NCI-H187 treated with DMSO at 0.1 percent for 48 hours (cell line): ENCODE results near the gene MCCC2.
"Not testable (repeated sequence)": the region's sequence is repeated elsewhere in the genome, so short reads cannot be mapped to it uniquely, and the experiment has no call there.

Experiments
- DNase-seq: peaks from one replicate; lab custom pipeline; 2025; lab: John Stamatoyannopoulos, UW

The MCCC2 gene

DNA sequence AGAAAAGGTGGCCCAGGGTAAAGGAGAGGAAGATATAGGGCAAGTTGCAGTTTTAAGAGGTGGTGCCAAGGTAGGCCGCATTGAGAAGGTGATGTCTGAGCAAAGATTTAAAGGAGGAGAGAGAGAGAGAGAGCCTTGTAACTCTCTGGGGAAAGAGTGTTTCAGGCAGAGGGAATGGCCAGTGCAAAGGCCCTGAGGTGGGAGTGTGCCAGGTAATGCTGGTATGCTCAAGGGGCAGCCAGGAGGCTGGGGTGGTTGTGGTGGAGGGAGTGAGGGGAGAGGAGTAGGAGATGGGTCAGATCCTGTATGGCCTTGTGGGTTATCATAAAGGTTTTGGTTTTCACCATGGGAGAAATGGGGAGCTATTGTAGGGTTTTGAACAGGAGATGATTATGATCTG, 9.9 kb downstream of the MCCC2 start:
- no peak for DNase-seq

DNA sequence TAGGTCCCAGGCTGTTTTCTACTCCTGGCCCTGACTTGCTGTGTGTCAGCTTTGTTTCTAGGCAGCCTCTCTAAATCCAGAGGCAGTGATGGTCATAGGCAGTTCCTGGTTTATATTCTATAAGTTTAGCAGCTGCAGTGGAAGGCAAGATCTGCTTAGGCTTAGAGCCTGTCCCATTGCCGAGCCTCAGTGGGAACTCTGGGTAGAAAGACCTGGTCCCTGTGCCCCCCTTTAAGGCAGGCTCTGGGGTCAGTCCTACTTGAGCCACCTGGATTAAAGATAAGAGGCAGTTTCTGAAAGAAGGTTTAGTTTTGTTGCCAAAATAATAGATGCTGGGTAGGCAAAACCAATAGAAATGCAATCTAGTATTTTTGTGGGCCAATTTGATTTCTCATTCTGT, 13.6 kb downstream of the MCCC2 start:
- DNase-seq = no peak

DNA sequence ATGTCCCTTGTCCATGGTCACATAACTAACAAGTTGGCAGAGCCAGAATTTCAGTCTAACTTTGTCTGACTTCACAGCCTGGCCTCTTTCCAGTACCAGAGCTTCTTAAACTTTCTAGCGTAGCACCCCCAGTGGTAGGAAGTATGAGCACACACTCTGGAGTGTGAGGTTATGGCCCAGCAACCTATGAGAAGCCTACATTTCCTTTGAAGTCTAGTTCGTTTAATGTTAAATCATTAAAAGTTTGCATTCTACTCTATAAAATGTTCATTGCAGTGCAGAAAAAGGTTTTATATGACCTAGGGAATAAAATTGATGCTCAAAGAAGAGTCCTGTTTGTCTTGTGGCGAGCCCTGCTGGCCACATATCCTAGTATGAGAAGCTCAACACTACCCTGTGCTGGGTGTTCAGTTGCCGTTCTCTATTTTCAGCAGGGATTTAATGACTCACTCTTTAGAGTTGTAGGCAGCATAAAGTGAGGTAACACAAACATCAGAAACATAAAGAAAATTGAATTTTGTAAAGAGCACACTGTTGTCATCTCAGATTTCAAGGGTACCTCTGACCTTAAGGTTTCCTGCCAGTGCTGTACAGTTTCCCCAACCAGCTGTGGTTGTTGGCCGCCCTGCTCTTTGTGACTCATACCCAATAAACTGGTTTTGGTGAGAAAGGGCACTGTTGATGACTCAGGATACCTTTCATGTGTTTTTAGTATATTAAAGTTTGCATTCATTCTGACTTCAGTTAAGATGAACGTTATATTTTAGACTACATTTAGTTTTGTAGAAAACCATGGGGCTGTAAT, 14.3 kb downstream of the MCCC2 start:
- DNase-seq = no peak

DNA sequence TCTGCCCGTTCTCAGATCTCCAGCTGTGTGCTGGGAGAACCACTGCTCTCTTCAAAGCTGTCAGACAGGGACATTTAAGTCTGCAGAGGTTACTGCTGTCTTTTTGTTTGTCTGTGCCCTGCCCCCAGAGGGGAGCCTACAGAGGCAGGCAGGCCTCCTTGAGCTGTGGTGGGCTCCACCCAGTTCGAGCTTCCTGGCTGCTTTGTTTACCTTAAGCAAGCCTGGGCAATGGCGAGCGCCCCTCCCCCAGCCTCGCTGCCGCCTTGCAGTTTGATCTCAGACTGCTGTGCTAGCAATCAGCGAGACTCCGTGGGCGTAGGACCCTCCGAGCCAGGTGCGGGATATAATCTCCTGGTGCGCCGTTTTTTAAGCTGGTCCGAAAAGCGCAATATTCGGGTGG, 22.8 kb downstream of the MCCC2 start:
- not testable (repeated sequence) for DNase-seq

DNA sequence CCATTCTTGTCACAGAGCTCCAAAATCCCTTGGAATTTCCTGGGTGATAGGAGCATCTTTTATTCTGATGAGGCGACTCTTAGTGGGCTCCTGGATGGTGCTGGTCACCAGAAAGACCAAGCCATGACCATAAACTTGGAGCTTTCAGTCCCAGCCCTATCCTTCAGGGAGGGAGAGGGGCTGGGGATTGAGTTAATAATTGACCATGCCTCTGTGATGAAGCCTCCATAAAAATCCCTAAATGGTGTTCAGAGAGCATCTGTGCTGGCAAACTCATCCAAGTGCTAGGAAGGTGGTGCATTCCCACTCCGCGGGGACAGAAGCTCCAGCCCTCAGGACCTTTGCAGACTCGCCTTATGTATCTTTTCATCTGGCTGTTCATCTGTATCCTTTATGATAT, 28.7 kb downstream of the MCCC2 start:
- DNase-seq = no peak

DNA sequence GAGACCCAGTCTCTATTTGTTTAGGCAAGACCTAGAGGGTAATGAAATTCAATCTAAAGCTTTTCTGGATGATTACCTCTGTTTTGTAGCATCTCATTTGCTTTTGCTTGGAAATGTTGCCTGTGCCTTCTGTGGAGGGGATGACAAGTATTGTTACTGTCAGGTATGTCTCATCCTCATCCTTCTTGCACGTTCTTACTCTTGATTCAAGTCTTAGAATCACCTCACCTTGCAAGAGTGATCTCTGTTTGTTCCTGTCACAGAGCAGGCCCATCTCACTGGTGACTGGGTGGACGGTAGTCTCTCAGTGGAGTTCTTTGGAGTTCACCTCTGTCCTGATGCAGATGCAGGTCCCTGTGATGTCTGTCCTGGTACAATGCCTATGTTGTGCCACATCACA, 33.5 kb downstream of the MCCC2 start:
- DNase-seq = no peak

DNA sequence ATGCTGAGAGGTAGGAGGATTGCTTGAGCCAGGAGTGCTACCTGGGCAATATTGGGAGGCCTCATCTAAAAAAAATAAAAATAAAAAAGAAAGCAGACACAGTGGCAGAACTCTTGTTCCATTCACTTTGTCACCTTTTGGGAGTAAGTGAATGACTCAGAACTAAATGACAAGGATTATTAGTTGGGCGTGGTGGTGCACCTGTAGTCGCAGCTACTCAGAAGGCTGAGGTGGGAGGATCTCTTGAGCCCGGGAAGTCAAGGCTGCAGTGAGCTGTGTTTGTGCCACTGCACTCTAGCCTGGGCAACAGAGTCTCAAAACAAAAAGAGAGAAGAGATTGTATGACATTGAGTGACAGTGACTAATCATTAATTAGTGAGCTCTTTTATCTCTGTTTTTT, 34.1 kb downstream of the MCCC2 start:
- DNase-seq = no peak

DNA sequence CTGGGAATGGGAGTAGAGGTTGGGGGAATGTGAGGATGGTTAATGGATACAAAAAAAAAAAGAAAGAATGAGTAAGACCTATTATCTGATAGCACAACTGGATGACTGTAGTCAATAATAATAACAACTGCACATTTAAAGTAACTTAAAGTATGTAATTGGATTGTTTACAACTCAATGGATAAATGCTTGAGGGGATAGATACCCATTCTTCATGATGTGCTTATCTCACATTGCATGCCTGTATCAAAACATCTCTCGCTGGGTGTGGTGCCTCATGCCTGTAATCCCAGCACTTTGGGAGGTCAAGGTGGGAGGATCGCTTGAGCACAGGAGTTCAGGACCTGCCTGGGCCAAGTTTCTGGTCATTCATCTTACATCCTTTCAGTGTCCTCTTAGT, 34.6 kb downstream of the MCCC2 start:
- DNase-seq = no peak

DNA sequence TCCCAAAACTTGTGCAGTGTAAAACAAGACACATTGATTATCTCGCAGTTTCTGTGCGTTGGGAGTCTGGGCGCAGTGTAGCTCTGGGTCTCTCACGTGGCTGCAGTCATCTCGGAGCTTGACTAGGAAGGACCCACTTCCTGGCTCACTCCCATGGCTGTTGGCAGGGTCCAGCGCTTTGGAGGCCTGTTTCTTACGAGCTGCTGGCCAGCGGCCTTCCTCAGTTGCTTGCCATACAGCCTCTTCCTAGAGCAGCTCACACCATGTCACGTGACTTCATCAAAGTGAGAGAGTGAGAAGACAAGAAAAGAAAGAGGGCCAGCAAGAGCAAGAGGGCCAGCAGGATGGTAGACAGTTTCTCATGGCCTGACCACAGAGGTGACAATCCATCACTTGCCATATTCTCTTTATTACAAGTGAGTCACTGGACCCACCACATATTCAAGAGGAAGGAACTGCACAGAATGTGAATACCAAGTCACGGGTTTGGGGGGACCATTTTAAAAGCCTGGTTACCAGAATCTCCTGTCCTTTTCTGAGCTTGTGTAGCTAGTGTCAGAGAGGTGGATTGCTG, 36.2 kb downstream of the MCCC2 start:
- DNase-seq = no peak

DNA sequence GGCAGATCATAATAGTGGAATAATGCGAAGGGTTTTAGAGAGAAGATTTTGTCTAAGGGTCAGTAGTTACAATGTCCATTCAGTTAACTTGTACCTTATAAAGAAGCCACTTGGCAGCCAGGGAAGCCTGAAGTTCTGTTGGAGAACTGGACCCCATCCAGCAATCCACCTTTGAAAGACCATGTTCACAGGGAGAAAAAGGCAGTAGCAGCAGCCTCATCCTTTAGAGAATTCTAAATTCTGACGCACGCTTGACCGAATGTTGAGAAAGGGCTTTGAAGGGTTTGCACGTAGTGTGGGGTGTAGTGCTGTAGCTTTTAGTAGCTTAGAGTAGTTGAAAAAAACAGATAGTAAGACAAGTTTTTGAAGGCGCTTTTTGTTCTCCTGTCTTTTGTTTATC, 42.8 kb downstream of the MCCC2 start:
- no peak for DNase-seq

DNA sequence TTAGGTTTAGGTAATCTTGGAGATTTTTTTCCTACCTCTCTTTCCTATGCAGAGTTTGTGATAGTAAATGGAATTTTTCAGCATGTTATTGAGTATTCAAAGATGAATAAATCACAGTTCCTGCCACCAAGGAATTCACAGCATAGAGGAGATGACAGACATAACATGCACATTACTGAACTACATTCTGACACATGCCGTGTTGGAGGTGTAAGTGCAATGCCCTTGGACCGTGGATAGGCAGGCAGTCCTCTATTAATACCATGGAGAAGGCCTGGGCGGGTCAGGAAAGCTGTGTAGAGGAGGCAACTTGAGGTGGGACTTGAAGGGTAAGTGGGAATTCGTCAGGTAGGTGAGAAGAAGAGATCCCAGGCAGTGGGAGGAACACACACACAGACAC, 43.9 kb downstream of the MCCC2 start:
- DNase-seq = no peak

DNA sequence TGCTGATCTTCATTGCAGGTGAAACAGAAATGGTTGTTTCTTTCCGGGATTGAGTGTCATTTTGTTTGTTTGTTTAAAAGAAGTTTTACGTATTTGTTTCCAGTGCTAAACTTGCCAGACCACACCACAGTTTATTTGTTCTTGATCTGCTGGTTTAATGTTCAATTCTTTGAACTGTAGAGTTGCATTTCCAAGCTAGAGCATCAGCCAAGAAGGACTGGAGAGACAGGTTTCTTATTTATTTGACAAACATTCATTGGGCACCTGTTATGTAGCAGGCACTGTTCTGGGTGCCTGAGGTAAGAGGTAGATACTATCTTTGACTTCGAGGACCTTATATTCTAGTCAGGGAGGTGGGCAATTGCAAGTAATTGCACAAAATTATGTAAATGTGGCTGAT, 45.0 kb downstream of the MCCC2 start:
- DNase-seq = no peak

DNA sequence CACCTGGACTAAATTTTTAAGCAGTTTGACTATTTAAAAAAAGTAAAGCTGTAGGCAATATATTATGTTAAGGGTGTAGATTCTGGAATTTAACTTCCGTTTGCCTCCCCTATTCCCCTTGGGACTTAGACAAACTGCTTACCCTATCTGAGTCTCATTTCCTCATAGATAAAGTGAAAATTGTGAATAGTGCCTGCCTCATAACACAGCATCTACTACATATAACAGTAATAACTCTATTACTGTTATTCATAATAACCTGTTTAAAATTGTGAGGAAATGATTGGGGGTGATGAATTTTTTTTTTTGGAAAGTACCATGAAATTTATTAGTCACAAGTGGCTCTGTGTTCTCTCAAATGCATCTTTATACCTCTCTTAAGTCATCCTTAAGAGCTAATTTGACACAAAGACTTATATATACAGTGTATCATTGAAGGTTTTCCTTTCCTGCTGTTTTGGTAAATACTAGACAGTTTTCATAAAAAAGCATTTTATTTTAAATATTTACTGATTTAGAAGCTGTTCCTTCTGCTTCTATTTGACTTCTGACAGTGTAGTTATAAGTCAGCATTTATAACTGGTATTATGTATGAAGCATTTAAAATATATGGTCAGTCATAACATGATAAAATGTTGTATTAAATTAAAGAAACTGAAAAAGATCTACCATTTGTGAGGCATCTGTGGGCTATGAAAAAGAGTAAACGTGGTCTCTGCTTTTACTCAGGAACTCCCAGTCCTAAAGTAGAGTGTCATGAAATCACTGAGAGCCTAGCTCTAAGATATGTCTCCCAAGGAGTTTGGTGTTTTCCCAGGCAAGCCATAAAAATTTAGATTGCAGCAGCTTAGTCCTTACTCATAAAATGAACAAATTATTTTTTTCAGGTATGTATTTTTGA, 46.4 kb downstream of the MCCC2 start:
- DNase-seq = no peak

DNA sequence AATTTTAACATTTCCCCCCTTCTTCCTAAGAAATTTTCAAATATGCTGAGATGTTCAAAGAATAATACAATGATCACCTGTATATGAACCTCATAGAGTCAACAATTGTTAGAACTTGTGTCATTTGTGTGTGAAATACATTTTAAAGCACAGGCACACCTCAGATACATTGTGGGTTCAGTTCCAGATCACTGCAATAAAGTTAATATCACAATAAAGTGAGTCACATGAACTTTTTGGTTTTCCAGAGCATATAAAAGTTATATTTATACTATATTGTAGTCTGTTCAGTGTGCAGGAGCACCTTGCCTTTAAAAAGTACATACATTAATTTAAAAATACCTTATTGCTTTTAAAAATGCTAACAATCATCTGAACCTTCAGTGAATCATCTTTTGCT, 50.0 kb downstream of the MCCC2 start:
- DNase-seq = no peak

DNA sequence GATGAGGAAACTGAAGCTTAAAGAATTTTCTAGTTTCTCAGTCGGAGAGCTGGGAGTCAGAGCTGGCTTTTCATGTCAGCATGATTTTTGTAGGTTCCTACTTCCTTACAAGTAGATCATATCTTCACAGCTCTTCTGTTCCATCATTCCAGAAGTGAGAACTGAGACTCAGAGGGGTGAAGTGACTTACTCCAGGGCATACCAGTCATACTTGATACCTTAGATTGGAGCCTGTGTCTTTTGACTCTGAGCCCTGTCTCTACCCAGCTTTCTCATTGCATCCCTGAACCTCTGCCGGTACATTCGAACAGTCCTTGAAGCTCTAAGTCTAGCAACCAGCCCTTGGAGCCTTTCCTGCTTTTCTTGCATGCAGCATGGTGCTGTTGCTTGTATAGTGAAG, 53.3 kb downstream of the MCCC2 start:
- no peak for DNase-seq

DNA sequence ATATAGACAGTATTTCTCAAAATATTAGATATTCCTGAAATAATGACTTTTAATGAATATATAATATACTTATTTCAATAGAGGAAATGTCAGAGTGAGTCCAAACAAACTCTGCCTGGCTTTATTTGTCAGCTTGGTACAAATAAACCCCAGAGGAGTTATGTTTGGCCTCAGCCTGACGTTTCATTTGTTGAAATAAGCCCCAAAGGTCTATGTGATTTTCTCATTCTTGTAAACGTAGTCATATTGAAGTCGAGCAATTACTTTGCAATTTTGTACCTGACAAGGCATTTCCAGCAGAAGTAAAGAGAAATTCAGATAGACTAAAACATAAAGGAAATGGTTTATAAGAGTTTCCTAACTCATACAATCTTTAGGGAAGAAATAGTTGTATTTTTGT, 57.9 kb downstream of the MCCC2 start:
- no peak for DNase-seq

DNA sequence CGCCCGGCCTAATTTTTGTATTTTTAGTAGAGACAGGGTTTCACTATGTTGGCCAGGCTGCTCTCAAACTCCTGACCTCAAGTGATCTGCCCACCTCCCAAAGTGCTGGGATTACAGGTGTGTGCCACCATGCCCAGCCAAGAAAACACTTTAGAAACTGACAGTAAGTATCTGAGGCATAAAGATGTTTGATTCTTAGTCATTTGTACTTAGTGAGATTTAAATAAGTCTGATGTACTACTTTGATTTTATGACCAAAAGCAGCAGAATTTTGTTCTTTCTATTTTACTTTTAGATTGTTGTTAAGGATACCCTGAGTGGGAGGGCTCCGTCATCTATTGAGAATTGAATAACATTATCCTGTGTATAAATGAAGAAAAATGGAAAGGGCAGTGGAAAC, 63.8 kb downstream of the MCCC2 start:
- DNase-seq = not testable (repeated sequence)

DNA sequence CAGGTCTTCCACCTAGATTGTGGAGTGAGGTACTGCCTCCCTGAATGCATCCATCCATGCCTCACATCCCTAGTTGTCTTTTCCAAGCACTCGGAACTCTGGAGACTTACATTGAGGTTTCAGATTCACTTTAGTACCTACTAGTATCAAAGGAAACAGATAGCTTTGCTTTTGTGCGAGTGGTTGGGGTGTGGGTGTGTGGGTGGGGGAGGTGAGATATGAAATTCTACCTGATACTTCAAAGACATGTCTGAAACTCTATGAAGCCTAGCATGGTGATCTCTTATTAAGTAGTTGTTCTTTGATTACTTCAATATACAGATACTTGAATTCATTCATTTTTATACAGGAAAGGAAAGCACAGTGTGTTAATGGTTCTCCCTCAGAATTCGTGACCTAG, 64.4 kb downstream of the MCCC2 start:
- DNase-seq = no peak

DNA sequence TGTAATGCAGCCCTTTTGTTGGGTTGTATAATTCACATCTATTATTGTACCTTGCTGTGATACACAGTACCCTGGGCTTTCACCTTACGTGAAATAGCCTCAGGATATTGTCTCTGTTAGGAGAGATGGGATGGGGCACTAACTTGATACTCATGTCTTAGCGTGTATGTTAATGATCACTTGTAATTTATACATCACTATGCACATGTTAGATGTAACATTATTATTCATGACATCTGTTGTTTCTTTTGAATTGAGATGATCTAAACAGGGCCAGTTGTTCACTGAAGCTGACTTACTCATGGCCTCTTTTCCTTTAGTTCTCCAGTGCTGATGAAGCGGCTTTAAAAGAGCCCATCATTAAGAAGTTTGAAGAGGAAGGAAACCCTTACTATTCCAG, 65.2 kb downstream of the MCCC2 start:
- no peak for DNase-seq

DNA sequence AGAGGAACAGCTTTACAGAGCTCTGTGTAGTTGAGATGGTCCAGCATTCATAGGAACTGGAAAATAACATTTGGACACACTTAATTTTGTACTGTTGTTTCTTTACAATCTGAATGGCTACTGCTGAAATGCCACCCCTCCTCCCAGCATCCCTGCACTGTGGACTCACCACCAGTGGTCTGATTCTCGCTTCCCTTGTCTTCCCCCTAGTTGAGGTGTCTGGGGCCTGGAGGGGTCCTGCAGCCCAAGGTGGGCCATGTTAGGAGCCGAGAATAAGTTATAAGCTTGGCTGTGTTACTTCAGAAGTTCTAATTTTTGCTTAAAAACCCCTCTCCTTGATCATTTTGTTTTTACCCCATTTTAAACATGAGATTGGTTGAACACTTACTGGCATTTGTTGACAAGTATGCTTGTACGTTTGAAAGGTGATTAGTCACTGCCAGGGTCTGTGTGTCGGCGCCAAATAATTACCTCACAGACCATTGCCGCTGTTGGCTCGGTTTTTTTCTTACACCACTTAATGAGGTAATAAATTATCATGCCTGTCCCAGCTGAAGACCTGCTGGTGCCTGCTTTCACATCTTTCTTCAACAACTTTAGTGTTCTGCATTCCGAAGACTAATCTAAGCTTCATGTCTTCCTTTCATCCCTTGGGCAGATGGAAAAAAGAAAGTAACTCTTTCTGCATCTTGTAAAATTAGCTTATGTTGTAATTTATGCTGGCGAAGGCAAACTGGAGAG, 65.8 kb downstream of the MCCC2 start:
- DNase-seq = no peak

DNA sequence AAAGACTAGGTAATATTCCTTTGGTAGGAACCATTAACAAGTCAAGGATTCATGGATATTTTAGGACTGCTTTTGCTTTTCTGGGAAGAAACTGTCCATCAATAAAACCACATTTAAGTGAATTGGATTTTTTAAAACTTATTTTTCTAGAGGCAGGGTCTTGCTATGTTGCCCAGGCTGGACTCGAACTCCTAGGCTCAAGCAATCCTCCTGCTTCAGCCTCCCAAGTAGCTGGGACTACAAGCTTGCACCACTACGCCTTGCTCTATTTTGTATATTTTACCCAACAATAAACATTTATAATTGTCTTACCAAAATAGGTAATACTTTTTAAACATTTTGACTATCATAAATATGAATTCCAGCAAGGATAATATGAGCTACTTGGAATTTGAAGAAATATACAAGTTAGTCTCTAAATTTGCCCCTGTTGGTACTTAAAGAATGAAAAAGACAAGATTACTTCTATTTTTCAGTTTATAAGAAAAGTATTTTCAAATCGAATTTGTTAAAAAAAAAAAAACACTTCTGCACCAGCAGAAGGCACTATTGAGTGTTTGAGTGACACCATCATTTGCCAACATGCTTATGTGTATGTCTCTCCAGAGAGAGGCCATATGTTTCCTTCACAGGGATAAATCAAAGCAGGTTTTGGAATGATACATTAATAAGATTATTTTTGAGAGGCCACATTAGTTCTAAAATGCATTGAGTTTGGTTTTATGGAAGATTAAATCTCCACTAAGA, 71.9 kb downstream of the MCCC2 start:
- no peak for DNase-seq

DNA sequence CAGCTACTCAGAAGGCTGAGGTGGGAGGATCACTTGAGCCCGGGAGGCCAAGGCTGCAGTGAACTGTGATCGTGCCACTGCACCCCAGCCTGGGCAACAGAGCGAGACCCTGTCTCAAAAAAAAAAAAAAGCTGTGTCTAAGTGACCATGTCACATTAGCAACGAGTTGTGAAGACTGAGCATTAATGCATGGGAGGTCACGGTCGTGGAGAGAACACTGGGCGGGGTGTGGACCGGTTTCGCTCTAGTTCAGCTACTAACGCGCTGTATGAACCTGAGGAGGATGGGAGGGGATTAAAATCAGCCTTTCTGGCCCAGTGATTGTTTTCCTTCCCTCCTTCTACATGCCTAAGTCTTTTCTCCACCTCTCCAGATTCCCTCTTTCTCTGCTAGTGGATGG, 75.2 kb downstream of the MCCC2 start:
- no peak for DNase-seq
